Lower leg skin (tissue), 4 donors: ENCODE measurements around the gene MYT1. TPM values are rescaled to one million over a fixed set of nuclear protein-coding genes. Genes with fewer than 3 reads are reported as not detected.

Experiments used
- DNase-seq, 2 donors: peaks; one replicate each; pipeline ENCODE4 v3.0.0-alpha.2; 2019; ENCODE audit warnings: low spot score in 2 of 2
- H3K4me3 ChIP-seq: fragments of 200-600 bp; sonication (generic); 2 replicates; pipeline ENCODE4 v1.5.1; 2017; ENCODE audit warnings: mild to moderate bottlenecking, low read depth; ENCODE audit not compliant: poor library complexity, severe bottlenecking
- POLR2A ChIP-seq, 2 donors: fragments of 450-650 bp; IDR thresholded peaks; one replicate each; pipeline ENCODE4 v1.6.1; 2016 to 2017; ENCODE audit warnings: antibody characterized with exemption in 2 of 2, mild to moderate bottlenecking in 1 of 2, moderate library complexity in 1 of 2
- WGBS, 2 donors: methylation state at CpG; one replicate each; pipeline ENCODE4 v1.1.5; 2018; 5-methylcytosine and 5-hydroxymethylcytosine counted together
- intact Hi-C: fragments of 100-400 bp; cut with DNase I; formaldehyde crosslinking; loops from one replicate; pipeline ENCODE4 v1.15.0; 2023; ENCODE audit warnings: low total_unique reads
- total RNA-seq, 4 donors: library from RNA; depleted of rRNA; stranded (reverse); fragments of >200 nt; gene quantifications; one replicate each; pipeline ENCODE4 v1.1.0, GENCODE V29; 2016
- TF ChIP-seq, protein P1 (sequence below), 3 donors: fragments of 450-650 bp; IDR thresholded peaks; one replicate each; pipeline ENCODE4 v1.5.1; 2016; ENCODE audit warnings: antibody characterized with exemption in 3 of 3, mild to moderate bottlenecking in 3 of 3, moderate library complexity in 2 of 3

Gene MYT1
- total RNA-seq, 4 donors from 2014 or later, result 0.26 TPM; not detected in 3

DNA sequence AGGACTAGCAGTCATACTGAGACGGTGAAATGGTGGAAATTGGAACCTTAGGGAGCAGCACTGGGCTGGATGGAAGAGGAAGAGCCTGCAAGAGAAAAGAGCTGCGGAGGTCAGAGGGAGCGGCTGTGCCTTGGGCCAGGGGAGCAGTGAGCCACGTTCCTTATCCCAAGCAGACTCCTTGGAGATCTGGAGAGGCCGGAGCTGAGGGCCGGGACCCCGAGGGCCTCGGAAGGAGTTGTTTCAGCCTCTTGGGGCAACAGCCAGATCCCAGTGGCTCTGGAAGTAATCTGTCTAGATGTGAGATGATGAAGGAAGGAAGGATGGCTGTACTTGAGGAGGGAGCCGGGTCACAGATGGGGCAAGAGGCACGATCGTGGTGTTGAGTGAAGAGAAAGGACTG is 107.4 kb downstream of the MYT1 start:
- no peak overlapping the region for H3K4me3 ChIP-seq
- WGBS, 2 donors, result 89 to 91% methylated on average over 11 of the region's 11 CpGs
- no peak for DNase-seq
- intact Hi-C loops, result no loop called here
- TF ChIP-seq, protein P1, sequence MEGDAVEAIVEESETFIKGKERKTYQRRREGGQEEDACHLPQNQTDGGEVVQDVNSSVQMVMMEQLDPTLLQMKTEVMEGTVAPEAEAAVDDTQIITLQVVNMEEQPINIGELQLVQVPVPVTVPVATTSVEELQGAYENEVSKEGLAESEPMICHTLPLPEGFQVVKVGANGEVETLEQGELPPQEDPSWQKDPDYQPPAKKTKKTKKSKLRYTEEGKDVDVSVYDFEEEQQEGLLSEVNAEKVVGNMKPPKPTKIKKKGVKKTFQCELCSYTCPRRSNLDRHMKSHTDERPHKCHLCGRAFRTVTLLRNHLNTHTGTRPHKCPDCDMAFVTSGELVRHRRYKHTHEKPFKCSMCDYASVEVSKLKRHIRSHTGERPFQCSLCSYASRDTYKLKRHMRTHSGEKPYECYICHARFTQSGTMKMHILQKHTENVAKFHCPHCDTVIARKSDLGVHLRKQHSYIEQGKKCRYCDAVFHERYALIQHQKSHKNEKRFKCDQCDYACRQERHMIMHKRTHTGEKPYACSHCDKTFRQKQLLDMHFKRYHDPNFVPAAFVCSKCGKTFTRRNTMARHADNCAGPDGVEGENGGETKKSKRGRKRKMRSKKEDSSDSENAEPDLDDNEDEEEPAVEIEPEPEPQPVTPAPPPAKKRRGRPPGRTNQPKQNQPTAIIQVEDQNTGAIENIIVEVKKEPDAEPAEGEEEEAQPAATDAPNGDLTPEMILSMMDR (IDR thresholded peaks at IDR 0.05), result no peak
- TF ChIP-seq POLR2A (IDR thresholded peaks at IDR 0.05), result no peak

DNA sequence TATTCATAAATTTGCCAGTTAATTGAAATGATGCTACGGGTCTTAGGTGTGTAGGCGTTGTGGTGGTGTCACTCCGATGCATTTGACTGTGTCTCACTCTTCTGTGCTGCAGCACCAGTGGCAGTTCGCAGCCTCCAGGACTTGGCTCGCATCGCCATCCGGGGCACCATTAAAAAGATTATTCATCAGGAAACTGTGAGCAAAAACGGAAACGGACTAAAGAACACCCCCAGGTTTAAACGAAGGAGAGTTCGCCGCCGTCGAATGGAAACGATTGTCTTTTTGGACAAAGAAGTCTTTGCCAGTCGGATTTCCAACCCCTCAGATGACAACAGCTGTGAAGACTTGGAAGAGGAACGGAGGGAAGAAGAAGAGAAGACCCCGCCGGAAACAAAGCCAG is 108.9 kb downstream of the MYT1 start:
- no peak overlapping the region for H3K4me3 ChIP-seq
- 86 to 93% methylated on average over 19 of the region's 19 CpGs for WGBS, 2 donors
- TF ChIP-seq, protein P1 (IDR thresholded peaks at IDR 0.05), result no peak
- TF ChIP-seq POLR2A (IDR thresholded peaks at IDR 0.05), result no peak
- DNase-seq, result no peak
- intact Hi-C loops, result no loop called here

DNA sequence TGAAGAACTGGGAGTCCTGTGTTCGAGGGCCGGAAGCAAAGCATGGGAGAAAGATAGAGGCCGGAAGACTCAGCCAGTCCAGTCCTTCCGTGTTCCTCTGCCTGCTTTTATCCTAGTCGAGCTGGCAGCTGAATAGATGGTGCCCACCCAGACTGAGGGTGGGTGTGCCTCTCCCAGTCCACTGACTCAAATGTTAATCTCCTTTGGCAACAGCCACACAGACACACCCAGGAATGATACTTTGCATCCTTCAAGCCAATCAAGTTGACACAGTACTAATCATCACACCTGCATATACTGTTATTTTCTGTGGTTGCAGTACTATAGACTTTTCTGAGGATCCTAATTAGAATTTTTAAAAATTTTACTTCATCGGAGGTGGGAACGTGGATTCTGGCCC is 112.6 kb downstream of the MYT1 start:
- DNase-seq, result no peak
- TF ChIP-seq, protein P1 (IDR thresholded peaks at IDR 0.05), result no peak
- no peak for TF ChIP-seq POLR2A (IDR thresholded peaks at IDR 0.05)
- H3K4me3 ChIP-seq, result no peak overlapping the region
- 87 to 88% methylated on average over 7 of the region's 7 CpGs for WGBS, 2 donors
- intact Hi-C loops, result no loop called here

DNA sequence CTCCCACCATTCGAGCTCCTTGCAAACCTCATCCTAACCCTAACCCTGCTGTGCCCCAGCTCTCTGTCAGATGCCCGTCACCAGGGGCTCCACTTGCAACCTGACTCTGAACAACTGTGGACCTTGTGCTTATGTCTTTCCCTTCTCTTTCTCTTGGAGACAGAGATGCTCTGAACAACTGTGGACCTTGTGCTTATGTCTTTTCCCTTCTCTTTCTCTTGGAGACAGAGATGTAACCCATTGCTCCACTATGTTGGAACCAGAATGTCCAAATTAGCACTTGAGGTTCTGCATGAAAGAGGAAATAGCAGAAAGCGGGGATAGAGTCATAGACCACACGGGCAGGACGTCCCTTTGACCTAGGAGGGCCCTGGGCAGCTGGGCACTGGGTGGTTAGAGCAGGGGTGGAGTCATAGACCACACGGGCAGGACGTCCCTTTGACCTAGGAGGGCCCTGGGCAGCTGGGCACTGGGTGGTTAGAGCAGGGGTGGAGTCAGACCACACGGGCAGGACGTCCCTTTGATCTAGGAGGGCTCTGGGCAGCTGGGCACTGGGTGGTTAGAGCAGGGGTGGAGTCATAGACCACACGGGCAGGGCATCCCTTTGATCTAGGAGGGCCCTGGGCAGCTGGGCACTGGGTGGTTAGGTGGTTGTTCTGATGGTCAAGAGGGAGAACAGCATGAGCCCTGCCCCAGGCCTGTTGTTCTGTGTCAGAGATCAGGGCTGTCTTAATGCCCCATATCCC is 113.5 kb downstream of the MYT1 start:
- no peak overlapping the region for H3K4me3 ChIP-seq
- no peak for DNase-seq
- WGBS, 2 donors, result 75 to 82% methylated on average over 10 of the region's 10 CpGs
- TF ChIP-seq POLR2A (IDR thresholded peaks at IDR 0.05), result no peak
- TF ChIP-seq, protein P1 (IDR thresholded peaks at IDR 0.05), result no peak
- intact Hi-C loops, result no loop called here

DNA sequence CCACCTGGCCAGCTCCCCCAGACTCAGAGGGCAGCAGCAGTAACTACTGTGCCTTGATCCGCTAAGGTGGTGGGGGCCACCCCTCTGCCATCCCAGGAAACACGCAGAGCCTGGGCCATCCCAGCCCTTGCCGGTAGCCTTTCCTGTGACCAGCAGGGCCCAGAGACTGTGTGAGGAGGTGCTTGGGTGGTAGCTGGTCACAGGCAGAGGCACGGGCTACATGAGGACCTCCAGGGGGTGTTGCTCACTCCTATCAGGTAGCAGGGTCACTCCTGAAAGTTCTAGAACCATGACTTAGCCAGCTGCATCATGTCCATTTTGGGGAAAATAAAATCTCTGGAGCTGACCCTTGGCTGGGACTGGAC is 114.0 kb downstream of the MYT1 start:
- TF ChIP-seq, protein P1 (IDR thresholded peaks at IDR 0.05), result no peak
- TF ChIP-seq POLR2A (IDR thresholded peaks at IDR 0.05), result no peak
- WGBS, 2 donors, result 92 to 100% methylated on average over 2 to 4 of the region's 4 CpGs
- DNase-seq, result no peak
- intact Hi-C loops, result no loop called here
- no peak overlapping the region for H3K4me3 ChIP-seq
